Panc1 (cell line): Measurements from ENCODE around the gene KIRREL3. TPM values are rescaled to one million over a fixed set of nuclear protein-coding genes. Genes with fewer than 3 reads are reported as not detected.

Experiments
- ATAC-seq: fragments of 200-7000 bp; cut with Tn5 transposase; 2 replicates; pipeline ENCODE4 v1.9.1; 2020; ENCODE audit warnings: mild to moderate bottlenecking, moderate library complexity
- BruUV-seq: library from RNA; stranded (reverse); fragments of 400-500 nt; replicated peaks from 2 replicates; lab custom pipeline; 2021; lab: Mats Ljungman, UMichigan
- CTCF ChIA-PET: fragments of 300-600 bp; sonication (Branson Sonifier 250); formaldehyde crosslinking; loops from one replicate; lab custom pipeline; 2022; ENCODE audit warnings: antibody characterized with exemption; lab: Charles Lee
- POLR2A ChIA-PET: fragments of 300-600 bp; sonication (Branson Sonifier 250); formaldehyde crosslinking; loops from one replicate; lab custom pipeline; 2022; ENCODE audit warnings: antibody characterized with exemption; lab: Charles Lee
- DNase-seq: peaks from one replicate; pipeline ENCODE4 v3.0.0-alpha.2; 2010; ENCODE audit warnings: low read depth, low spot score
- H3K27ac ChIP-seq: 2 replicates; pipeline ENCODE4 v1.5.1; 2011; ENCODE audit warnings: mild to moderate bottlenecking, low read length, inconsistent platforms
- H3K27me3 ChIP-seq: fragments of 200-500 bp; sonication (Bioruptor generic); 2 replicates; pipeline ENCODE4 v1.6.0; 2014; ENCODE audit warnings: low read length, inconsistent platforms; ENCODE audit not compliant: control insufficient read depth, insufficient read depth
- H3K36me3 ChIP-seq: fragments of 200-500 bp; sonication (Bioruptor generic); 2 replicates; pipeline ENCODE4 v1.5.1; 2014; ENCODE audit warnings: inconsistent platforms, mild to moderate bottlenecking, low read length, moderate library complexity; ENCODE audit not compliant: control insufficient read depth, insufficient read depth
- H3K4me1 ChIP-seq: 2 replicates; pipeline ENCODE4 v1.5.1; 2011; ENCODE audit warnings: inconsistent platforms, mild to moderate bottlenecking, low read length, moderate library complexity; ENCODE audit not compliant: control insufficient read depth, insufficient read depth
- H3K4me3 ChIP-seq, 2 experiments: 2 replicates each; pipeline ENCODE4 v1.5.1; 2011 to 2012; ENCODE audit warnings: low read depth in 2 of 2, low read length in 2 of 2, mild to moderate bottlenecking in 2 of 2, inconsistent platforms in 1 of 2, moderate library complexity in 1 of 2
- H3K9me3 ChIP-seq: fragments of 200-500 bp; sonication (Bioruptor generic); 2 replicates; pipeline ENCODE4 v1.5.1; 2014; ENCODE audit warnings: low read depth, mild to moderate bottlenecking, inconsistent platforms, low read length, moderate library complexity; ENCODE audit not compliant: control insufficient read depth, insufficient read depth
- CTCF ChIP-seq: fragments of 450-650 bp; IDR thresholded peaks from 2 replicates; pipeline ENCODE4 v1.5.1; 2017; ENCODE audit warnings: mild to moderate bottlenecking
- POLR2AphosphoS5 ChIP-seq: IDR thresholded peaks from 2 replicates; pipeline ENCODE4 v1.6.1; 2012; ENCODE audit warnings: mild to moderate bottlenecking, low read depth, low read length, moderate library complexity
- REST ChIP-seq, 2 experiments: IDR thresholded peaks; 2 replicates each; pipeline ENCODE4 v1.6.1; 2011 to 2012; ENCODE audit warnings: low read depth in 2 of 2, control low read depth in 1 of 2, low read length in 1 of 2, mild to moderate bottlenecking in 1 of 2, moderate library complexity in 1 of 2; ENCODE audit not compliant: insufficient read depth in 1 of 2
- SIN3A ChIP-seq: IDR thresholded peaks from 2 replicates; pipeline ENCODE4 v1.6.1; 2012; ENCODE audit warnings: low read depth, mild to moderate bottlenecking, low read length, moderate library complexity, borderline replicate concordance; ENCODE audit not compliant: insufficient read depth
- TCF7L2 ChIP-seq: IDR thresholded peaks from 2 replicates; pipeline ENCODE4 v1.6.1; 2011; ENCODE audit warnings: mild to moderate bottlenecking, low read depth, low read length, inconsistent platforms
- in situ Hi-C: cut with HindIII; loops from 2 replicates; pipeline ENCODE4 v1.10.0; 2016; ENCODE audit warnings: low sequenced_read_pairs, low pct_unique_long_range_greater_than_20kb
- intact Hi-C: fragments of 100-400 bp; cut with micrococcal nuclease; formaldehyde crosslinking; loops from one replicate; pipeline ENCODE4 v1.10.0; 2022; ENCODE audit not compliant: unreplicated experiment
- total RNA-seq: library from RNA; stranded (reverse); gene quantifications from one replicate; pipeline ENCODE4 v1.2.1, GENCODE V29; 2021; ENCODE audit not compliant: unreplicated experiment

The KIRREL3 gene
- total RNA-seq, 1 experiment from 2014 or later, result 0.36 TPM

GRCh38 chr11:127013550-127013949 lies 13.0 kb upstream of the KIRREL3 start:
- Histone ChIP-seq H3K27ac (no peak overlapping the region), H3K27me3 (peaks cover 14% of the 10 kb centered on the region), H3K4me1 (no peaks in the 10 kb centered on the region), H3K9me3 (no peaks in the 10 kb centered on the region), H3K4me3 (no peak overlapping the region), H3K36me3 (no peaks in the 10 kb centered on the region)
- ATAC-seq (no peak), DNase-seq (no peak)
- TF ChIP-seq TCF7L2 (no peak), SIN3A (no peak), CTCF (no peak), POLR2AphosphoS5 (no peak), REST (IDR thresholded peaks at IDR 0.05; ENCODE audit: insufficient read depth in 1 of 2, low read depth in 2 of 2, low read length in 1 of 2) (no peak)
- no TSS peak for BruUV-seq
- in situ Hi-C loops (no loop called here), intact Hi-C loops (no loop called here)
- CTCF ChIA-PET, result no interaction called here
- POLR2A ChIA-PET, result no interaction called here

GRCh38 chr11:127006311-127006710 lies 5.7 kb upstream of the KIRREL3 start:
- no peak for DNase-seq
- Histone ChIP-seq H3K4me1 (no peaks in the 10 kb centered on the region), H3K4me3 (no peak overlapping the region), H3K9me3 (no peaks in the 10 kb centered on the region), H3K27ac (no peak overlapping the region), H3K36me3 (no peaks in the 10 kb centered on the region), H3K27me3 (peaks cover 24% of the 10 kb centered on the region)
- no peak for ATAC-seq
- no TSS peak for BruUV-seq
- POLR2A ChIA-PET, result no interaction called here
- CTCF ChIA-PET, result no interaction called here
- intact Hi-C loops, result no loop called here
- TF ChIP-seq REST (IDR thresholded peaks at IDR 0.05; ENCODE audit: insufficient read depth in 1 of 2, low read depth in 2 of 2, low read length in 1 of 2) (no peak), SIN3A (no peak), CTCF (no peak), POLR2AphosphoS5 (no peak), TCF7L2 (no peak)
- in situ Hi-C loops, result no loop called here
